Tibial nerve (tissue), 4 donors: ENCODE measurements around the gene FYTTD1. TPM values are rescaled to one million over a fixed set of nuclear protein-coding genes. Genes with fewer than 3 reads are reported as not detected.

Experiments used
- DNase-seq, 2 donors: peaks; one replicate each; pipeline ENCODE4 v3.0.0-alpha.2; 2019; ENCODE audit warnings: low spot score in 2 of 2
- H3K27ac ChIP-seq, 4 donors: fragments of 200-600 bp; sonication (generic) in 3 of 4; one replicate each; pipeline ENCODE4 v1.5.1; 2017 to 2019; ENCODE audit warnings: mild to moderate bottlenecking in 1 of 4
- H3K27me3 ChIP-seq, 2 donors: fragments of 200-600 bp; sonication (generic) in 1 of 2; one replicate each; pipeline versions ENCODE4 v1.5.1 to v1.6.0; 2017 to 2019
- H3K36me3 ChIP-seq, 3 donors: fragments of 200-600 bp; sonication (generic); one replicate each; pipeline ENCODE4 v1.5.1; 2018 to 2019
- H3K4me1 ChIP-seq, 4 donors: fragments of 200-600 bp; sonication (generic) in 3 of 4; one replicate each; pipeline ENCODE4 v1.5.1; 2017 to 2019
- H3K4me3 ChIP-seq, 4 donors: fragments of 200-600 bp; sonication (generic) in 3 of 4; one replicate each; pipeline ENCODE4 v1.5.1; 2017 to 2019; ENCODE audit warnings: mild to moderate bottlenecking in 1 of 4, moderate library complexity in 1 of 4
- H3K9me3 ChIP-seq, 4 donors: fragments of 200-600 bp; sonication (generic) in 3 of 4; one replicate each; pipeline ENCODE4 v1.5.1; 2017 to 2019
- EP300 ChIP-seq, 2 donors: sonication (generic); formaldehyde crosslinking; IDR thresholded peaks; one replicate each; pipeline ENCODE4 v1.6.1; 2017; ENCODE audit warnings: antibody characterized with exemption in 2 of 2, mild to moderate bottlenecking in 1 of 2
- POLR2A ChIP-seq, 2 donors: fragments of 450-650 bp; IDR thresholded peaks; one replicate each; pipeline ENCODE4 v1.6.1; 2017; ENCODE audit warnings: antibody characterized with exemption in 2 of 2, mild to moderate bottlenecking in 2 of 2, moderate library complexity in 2 of 2
- WGBS, 2 donors: methylation state at CpG; one replicate each; pipeline ENCODE4 v1.1.5; 2018; 5-methylcytosine and 5-hydroxymethylcytosine counted together
- total RNA-seq, 4 donors: library from RNA; depleted of rRNA; stranded (reverse); fragments of >200 nt; gene quantifications; one replicate each; pipeline ENCODE4 v1.1.0, GENCODE V29; 2016
- TF ChIP-seq, protein P1 (sequence below), 5 experiments: fragments of 200-600 bp in 3 of 5; fragments of 450-650 bp in 2 of 5; sonication (generic) in 3 of 5; IDR thresholded peaks; one replicate each; pipeline ENCODE4 v1.5.1; 2016 to 2019; ENCODE audit warnings: antibody characterized with exemption in 5 of 5, mild to moderate bottlenecking in 3 of 5, moderate library complexity in 2 of 5

Gene FYTTD1
- total RNA-seq, 4 donors from 2014 or later, result 27.2 to 48.6 (median 41.2) TPM

DNA sequence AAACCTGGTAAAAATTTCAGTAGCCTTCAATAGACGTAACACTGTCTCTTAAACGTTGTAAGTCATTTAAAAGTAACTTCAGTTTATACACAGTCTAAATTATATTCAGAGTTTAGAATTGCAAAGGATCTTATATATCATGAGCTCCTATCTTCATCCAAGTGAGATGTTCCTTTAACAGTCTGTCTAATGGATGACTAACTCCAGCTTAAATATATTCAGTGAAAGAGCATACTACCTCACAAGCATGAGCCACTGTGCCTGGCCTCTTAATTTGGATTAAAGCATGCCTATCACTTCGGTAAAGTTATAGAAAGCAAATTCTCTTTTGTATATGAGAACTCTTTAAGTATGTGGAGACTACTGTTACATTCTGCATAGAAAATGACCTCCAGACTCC lies 7.0 kb downstream of the FYTTD1 start:
- peaks cover 0 to 36% (median 14%) of the 10 kb centered on the region in 4 donors for H3K4me1 ChIP-seq
- TF ChIP-seq EP300 (IDR thresholded peaks at IDR 0.05), result no peak
- TF ChIP-seq POLR2A (IDR thresholded peaks at IDR 0.05), result no peak
- TF ChIP-seq, protein P1, sequence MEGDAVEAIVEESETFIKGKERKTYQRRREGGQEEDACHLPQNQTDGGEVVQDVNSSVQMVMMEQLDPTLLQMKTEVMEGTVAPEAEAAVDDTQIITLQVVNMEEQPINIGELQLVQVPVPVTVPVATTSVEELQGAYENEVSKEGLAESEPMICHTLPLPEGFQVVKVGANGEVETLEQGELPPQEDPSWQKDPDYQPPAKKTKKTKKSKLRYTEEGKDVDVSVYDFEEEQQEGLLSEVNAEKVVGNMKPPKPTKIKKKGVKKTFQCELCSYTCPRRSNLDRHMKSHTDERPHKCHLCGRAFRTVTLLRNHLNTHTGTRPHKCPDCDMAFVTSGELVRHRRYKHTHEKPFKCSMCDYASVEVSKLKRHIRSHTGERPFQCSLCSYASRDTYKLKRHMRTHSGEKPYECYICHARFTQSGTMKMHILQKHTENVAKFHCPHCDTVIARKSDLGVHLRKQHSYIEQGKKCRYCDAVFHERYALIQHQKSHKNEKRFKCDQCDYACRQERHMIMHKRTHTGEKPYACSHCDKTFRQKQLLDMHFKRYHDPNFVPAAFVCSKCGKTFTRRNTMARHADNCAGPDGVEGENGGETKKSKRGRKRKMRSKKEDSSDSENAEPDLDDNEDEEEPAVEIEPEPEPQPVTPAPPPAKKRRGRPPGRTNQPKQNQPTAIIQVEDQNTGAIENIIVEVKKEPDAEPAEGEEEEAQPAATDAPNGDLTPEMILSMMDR (IDR thresholded peaks at IDR 0.05), result no peak
- 83 to 89% methylated on average over 3 of the region's 3 CpGs for WGBS, 2 donors

DNA sequence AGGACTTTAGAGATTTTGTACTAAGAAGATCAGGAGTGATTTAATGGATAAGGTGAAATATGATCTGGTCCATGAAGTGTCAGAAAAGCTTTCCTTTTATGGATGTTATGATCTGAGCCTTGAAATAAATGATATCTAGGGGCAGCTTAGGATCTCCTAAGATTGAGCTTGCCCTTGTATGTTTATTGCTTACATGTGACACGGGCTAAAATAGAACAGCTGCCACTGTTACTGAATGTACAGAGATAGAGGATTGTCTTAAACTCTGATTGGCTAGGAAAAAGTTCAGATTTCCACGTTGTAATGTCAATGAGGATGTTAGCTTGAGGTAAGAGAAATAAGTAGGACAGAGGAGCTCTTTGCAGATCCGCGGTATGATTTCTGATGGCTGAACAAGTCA lies 8.8 kb downstream of the FYTTD1 start:
- TF ChIP-seq EP300 (IDR thresholded peaks at IDR 0.05), result no peak
- TF ChIP-seq, protein P1 (IDR thresholded peaks at IDR 0.05), result no peak
- TF ChIP-seq POLR2A (IDR thresholded peaks at IDR 0.05), result no peak
- WGBS, 2 donors, result 98% methylated on average over 4 of the region's 4 CpGs

More for the DNA sequence above, 7.0 kb downstream of the FYTTD1 start:
- Histone ChIP-seq H3K9me3 (no peaks in the 10 kb centered on the region), H3K4me3 (no peak overlapping the region), H3K27me3 (no peaks in the 10 kb centered on the region), H3K27ac (no peak overlapping the region), H3K36me3 (peaks cover 0 to 12% (median 0%) of the 10 kb centered on the region in 3 donors)
- no peak for DNase-seq

GRCh38 chr3:197761784-197762183 lies 12.1 kb downstream of the FYTTD1 start:
- Histone ChIP-seq H3K9me3 (no peaks in the 10 kb centered on the region), H3K27me3 (no peaks in the 10 kb centered on the region), H3K4me3 (no peak overlapping the region), H3K4me1 (peaks cover 0 to 4% (median 0%) of the 10 kb centered on the region in 4 donors), H3K36me3 (peaks cover 0 to 61% (median 0%) of the 10 kb centered on the region in 3 donors), H3K27ac (no peak overlapping the region)
- DNase-seq, result no peak
- TF ChIP-seq POLR2A (IDR thresholded peaks at IDR 0.05), result no peak
- no peak for TF ChIP-seq EP300 (IDR thresholded peaks at IDR 0.05)
- TF ChIP-seq, protein P1 (IDR thresholded peaks at IDR 0.05), result no peak

More for the DNA sequence above, 8.8 kb downstream of the FYTTD1 start:
- H3K4me3 ChIP-seq, result no peak overlapping the region
- no peak overlapping the region for H3K27ac ChIP-seq
- no peaks in the 10 kb centered on the region for H3K9me3 ChIP-seq
- H3K36me3 ChIP-seq, result peaks cover 0 to 29% (median 0%) of the 10 kb centered on the region in 3 donors
- H3K27me3 ChIP-seq, result no peaks in the 10 kb centered on the region
- no peak for DNase-seq
- peaks cover 0 to 18% (median 2%) of the 10 kb centered on the region in 4 donors for H3K4me1 ChIP-seq

- H3K36me3 ChIP-seq, result peaks cover 0 to 96% (median 35%) of the 10 kb centered on the region in 3 donors
- TF ChIP-seq EP300 (IDR thresholded peaks at IDR 0.05), result no peak
- no peak for TF ChIP-seq POLR2A (IDR thresholded peaks at IDR 0.05)
- TF ChIP-seq, protein P1 (IDR thresholded peaks at IDR 0.05), result no peak
Observed at GRCh38 chr3:197775317-197775716, 25.6 kb downstream of the FYTTD1 start.

DNA sequence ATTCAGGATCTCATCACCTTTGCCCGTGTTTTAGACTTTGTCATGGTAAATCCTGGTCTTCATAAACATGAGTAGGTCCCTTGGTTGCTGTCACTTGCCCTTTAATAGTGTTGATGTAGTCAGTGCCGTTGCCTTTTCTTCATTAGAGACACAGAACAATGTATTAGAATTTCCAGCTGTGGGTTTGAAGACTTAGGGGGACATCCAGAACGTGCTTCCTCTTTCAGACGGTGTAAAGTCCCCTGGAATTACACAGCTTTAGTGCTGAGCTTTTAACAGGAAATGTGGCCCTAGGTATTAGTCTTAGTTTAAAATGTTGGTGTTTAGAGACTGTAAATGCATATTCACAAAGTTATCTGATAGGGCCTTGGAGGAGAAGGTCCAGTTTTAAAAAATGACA lies 32.5 kb downstream of the FYTTD1 start:
- no peaks in the 10 kb centered on the region for H3K27me3 ChIP-seq
- WGBS, 2 donors, result 62 to 72% methylated on average over 4 of the region's 4 CpGs
- H3K36me3 ChIP-seq, result peaks cover 0 to 63% (median 21%) of the 10 kb centered on the region in 3 donors
- H3K4me1 ChIP-seq, result no peaks in the 10 kb centered on the region
- TF ChIP-seq, protein P1 (IDR thresholded peaks at IDR 0.05), result no peak
- TF ChIP-seq POLR2A (IDR thresholded peaks at IDR 0.05) (no peak), EP300 (IDR thresholded peaks at IDR 0.05) (no peak)
- H3K27ac ChIP-seq, result no peak overlapping the region
- no peak for DNase-seq
- no peaks in the 10 kb centered on the region for H3K9me3 ChIP-seq
- no peak overlapping the region for H3K4me3 ChIP-seq

More at GRCh38 chr3:197775317-197775716, 25.6 kb downstream of the FYTTD1 start:
- Histone ChIP-seq H3K27ac (peak overlapping the region in 1 of 4 donors; percentile 13), H3K27me3 (no peaks in the 10 kb centered on the region), H3K4me3 (no peak overlapping the region), H3K9me3 (no peaks in the 10 kb centered on the region), H3K4me1 (no peaks in the 10 kb centered on the region)
- DNase-seq, result no peak
- WGBS, 2 donors, result 79 to 80% methylated on average over 7 of the region's 7 CpGs
